ENCODE data around the gene ENPP7.

GRCh38 chr17:79742951-79743476 lies 12.3 kb downstream of the ENPP7 start:
- TF ChIP-seq CTCF (IDR thresholded peaks at IDR 0.05) = no peak
- no peak for TF ChIP-seq POLR2A (IDR thresholded peaks at IDR 0.05)
